ENCODE data around the gene AGAP1. TPM values are rescaled to one million over a fixed set of nuclear protein-coding genes. Genes with fewer than 3 reads are reported as not detected.

The AGAP1 gene
- total RNA-seq, 1 donor from 2014 or later: 43.9 TPM

GRCh38 chr2:236015171-236015570 lies 521.3 kb downstream of the AGAP1 start:
- Mint-ChIP-seq H3K4me1 (ENCODE audit: unreplicated experiment) (peaks cover 12% of the 10 kb centered on the region), H3K27me3 (ENCODE audit: unreplicated experiment) (peaks cover 3% of the 10 kb centered on the region), H3K36me3 (ENCODE audit: low read depth, unreplicated experiment) (peaks cover 9% of the 10 kb centered on the region), H3K4me3 (ENCODE audit: unreplicated experiment) (no peak overlapping the region), H3K9me3 (ENCODE audit: unreplicated experiment) (no peaks in the 10 kb centered on the region), H3K27ac (ENCODE audit: unreplicated experiment) (no peak overlapping the region)
- no peak for TF ChIP-seq CTCF (IDR thresholded peaks at IDR 0.05; ENCODE audit: unreplicated experiment)
- DNase-seq (ENCODE audit: low spot score): no peak

- H3K9me3 Mint-ChIP-seq (ENCODE audit: unreplicated experiment): no peaks in the 10 kb centered on the region
- no peak for TF ChIP-seq CTCF (IDR thresholded peaks at IDR 0.05; ENCODE audit: unreplicated experiment)
- H3K27me3 Mint-ChIP-seq (ENCODE audit: unreplicated experiment): peaks cover 3% of the 10 kb centered on the region
- DNase-seq (ENCODE audit: low spot score): no peak
- H3K27ac Mint-ChIP-seq (ENCODE audit: unreplicated experiment): no peak overlapping the region
- peaks cover 9% of the 10 kb centered on the region for H3K36me3 Mint-ChIP-seq (ENCODE audit: low read depth, unreplicated experiment)
- no peak overlapping the region for H3K4me3 Mint-ChIP-seq (ENCODE audit: unreplicated experiment)
- peaks cover 12% of the 10 kb centered on the region for H3K4me1 Mint-ChIP-seq (ENCODE audit: unreplicated experiment)
These were observed 522.7 kb downstream of the AGAP1 start for GRCh38 chr2:236016496-236016895.

- Mint-ChIP-seq H3K36me3 (ENCODE audit: low read depth, unreplicated experiment) (peaks cover 9% of the 10 kb centered on the region), H3K9me3 (ENCODE audit: unreplicated experiment) (no peaks in the 10 kb centered on the region), H3K4me3 (ENCODE audit: unreplicated experiment) (no peak overlapping the region), H3K27ac (ENCODE audit: unreplicated experiment) (no peak overlapping the region), H3K27me3 (ENCODE audit: unreplicated experiment) (peaks cover 3% of the 10 kb centered on the region), H3K4me1 (ENCODE audit: unreplicated experiment) (peaks cover 7% of the 10 kb centered on the region)
- no peak for DNase-seq (ENCODE audit: low spot score)
- TF ChIP-seq CTCF (IDR thresholded peaks at IDR 0.05; ENCODE audit: unreplicated experiment): no peak
These were observed 523.6 kb downstream of the AGAP1 start for GRCh38 chr2:236017446-236017845.

GRCh38 chr2:236019434-236019833 lies 525.6 kb downstream of the AGAP1 start:
- H3K36me3 Mint-ChIP-seq (ENCODE audit: low read depth, unreplicated experiment): peaks cover 9% of the 10 kb centered on the region
- H3K4me1 Mint-ChIP-seq (ENCODE audit: unreplicated experiment): peaks cover 7% of the 10 kb centered on the region
- peaks cover 3% of the 10 kb centered on the region for H3K27me3 Mint-ChIP-seq (ENCODE audit: unreplicated experiment)
- no peak for TF ChIP-seq CTCF (IDR thresholded peaks at IDR 0.05; ENCODE audit: unreplicated experiment)
- peak overlapping the region; percentile 56 for H3K4me3 Mint-ChIP-seq (ENCODE audit: unreplicated experiment)
- H3K9me3 Mint-ChIP-seq (ENCODE audit: unreplicated experiment): no peaks in the 10 kb centered on the region
- no peak overlapping the region for H3K27ac Mint-ChIP-seq (ENCODE audit: unreplicated experiment)
- no peak for DNase-seq (ENCODE audit: low spot score)

GRCh38 chr2:236021499-236022057 lies 527.7 kb downstream of the AGAP1 start:
- no peaks in the 10 kb centered on the region for H3K9me3 Mint-ChIP-seq (ENCODE audit: unreplicated experiment)
- H3K4me1 Mint-ChIP-seq (ENCODE audit: unreplicated experiment): no peaks in the 10 kb centered on the region
- no peak for DNase-seq (ENCODE audit: low spot score)
- no peak for TF ChIP-seq CTCF (IDR thresholded peaks at IDR 0.05; ENCODE audit: unreplicated experiment)
- no peak overlapping the region for H3K27ac Mint-ChIP-seq (ENCODE audit: unreplicated experiment)
- H3K27me3 Mint-ChIP-seq (ENCODE audit: unreplicated experiment): no peaks in the 10 kb centered on the region
- peaks cover 9% of the 10 kb centered on the region for H3K36me3 Mint-ChIP-seq (ENCODE audit: low read depth, unreplicated experiment)
- no peak overlapping the region for H3K4me3 Mint-ChIP-seq (ENCODE audit: unreplicated experiment)
